KBM-7 (cell line): ENCODE data around the gene ZNF575.
"Not testable (repeated sequence)": the region's sequence is repeated elsewhere in the genome, so short reads cannot be mapped to it uniquely, and the experiment has no call there.

ENCODE experiments used
- DNase-seq: peaks from one replicate; pipeline ENCODE4 v3.0.0-alpha.2; 2015
- in situ Hi-C: fragments of 300-500 bp; cut with MboI; formaldehyde crosslinking; loops from 2 replicates; pipeline ENCODE4 v1.14.3; 2020; ENCODE audit warnings: low sequenced_read_pairs, low pct_unique_long_range_greater_than_20kb, mixed read lengths

ZNF575 gene

GRCh38 chr19:43534816-43535761 lies 2.1 kb downstream of the ZNF575 start:
- in situ Hi-C loops, result no loop called here
- peak; percentile 33 for DNase-seq

DNA sequence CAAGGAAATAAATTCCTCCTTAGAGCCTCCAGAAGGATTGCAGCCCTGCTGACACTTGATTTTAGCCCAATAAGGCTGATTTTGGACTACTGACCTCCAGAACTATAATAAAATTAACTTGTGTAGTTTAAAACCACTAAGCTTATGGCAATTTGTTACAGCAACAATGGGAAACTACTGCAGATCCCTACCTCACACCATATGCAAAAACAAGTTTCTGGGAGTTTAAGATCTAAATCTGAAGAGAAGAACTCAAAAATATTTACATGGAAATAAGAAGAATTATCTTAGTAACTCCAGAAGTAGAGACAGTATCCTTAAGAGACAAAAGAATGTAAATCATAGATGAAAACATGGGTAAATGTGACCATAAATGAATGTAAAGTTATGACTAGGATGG lies 5.9 kb downstream of the ZNF575 start:
- no peak for DNase-seq
- in situ Hi-C loops, result no loop called here

DNA sequence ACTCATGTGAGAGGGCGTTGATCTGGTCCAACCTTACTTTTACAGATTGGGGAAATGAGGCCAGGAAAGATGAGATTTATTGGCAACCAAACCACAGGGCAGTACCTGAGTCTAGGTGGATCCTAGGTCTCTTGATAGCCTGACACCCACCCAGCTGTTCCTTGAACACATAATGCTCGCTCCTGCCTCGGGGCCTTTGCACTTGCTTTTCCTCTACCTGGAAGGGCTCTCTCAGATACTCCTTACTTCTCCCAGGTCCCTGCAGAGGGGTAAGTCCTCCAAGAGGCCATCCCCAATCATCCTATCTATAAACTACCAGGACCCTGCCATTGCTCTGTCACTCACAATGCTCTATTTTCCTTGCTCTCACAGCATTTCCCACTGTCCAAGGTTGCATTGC lies 7.4 kb downstream of the ZNF575 start:
- in situ Hi-C loops, result no loop called here
- DNase-seq, result no peak

DNA sequence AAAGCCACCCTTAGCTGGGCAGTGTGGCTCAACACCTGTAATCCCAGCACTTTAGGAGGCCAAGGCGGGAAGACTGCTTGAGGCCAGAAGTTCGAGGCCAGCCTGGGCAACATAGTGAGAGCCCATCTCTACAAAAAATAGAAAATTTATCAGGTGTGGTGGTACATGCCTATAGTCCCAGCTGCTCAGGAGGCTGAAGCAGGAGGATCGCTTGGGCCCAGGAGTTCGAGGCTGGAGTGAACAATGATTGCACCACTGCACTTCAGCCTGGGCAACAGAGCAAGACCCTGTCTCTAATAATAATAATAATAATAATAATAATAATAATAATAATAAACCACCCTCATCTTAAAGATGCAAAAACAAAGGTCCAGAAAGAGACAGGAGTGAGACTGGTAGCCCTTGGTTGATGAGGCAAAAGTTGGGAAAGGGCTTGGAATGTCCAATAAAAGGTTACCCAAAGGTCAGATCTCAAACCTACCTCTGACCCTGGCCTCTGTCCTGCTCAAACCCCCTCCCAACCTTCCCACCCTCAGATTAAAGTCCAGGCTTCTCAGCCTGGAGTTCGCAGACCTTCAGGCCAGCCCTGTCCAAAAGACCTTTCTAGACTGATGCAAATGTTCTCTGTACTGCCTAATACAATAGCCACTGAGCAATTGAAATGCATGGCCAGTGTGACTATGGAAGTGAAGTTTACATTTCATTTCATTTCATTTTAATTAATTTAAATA lies 9.1 kb downstream of the ZNF575 start:
- DNase-seq, result no peak

GRCh38 chr19:43544077-43544476 lies 11.1 kb downstream of the ZNF575 start:
- in situ Hi-C loops, result no loop called here
- DNase-seq, result no peak

More for the DNA sequence above, 9.1 kb downstream of the ZNF575 start:
- in situ Hi-C loops, result no loop called here

GRCh38 chr19:43545276-43545675 lies 12.3 kb downstream of the ZNF575 start:
- in situ Hi-C loops, result no loop called here
- DNase-seq, result no peak

GRCh38 chr19:43545981-43546380 lies 13.0 kb downstream of the ZNF575 start:
- in situ Hi-C loops, result no loop called here
- no peak for DNase-seq

GRCh38 chr19:43546581-43546980 lies 13.6 kb downstream of the ZNF575 start:
- in situ Hi-C loops, result no loop called here
- DNase-seq, result no peak

GRCh38 chr19:43547926-43548325 lies 14.9 kb downstream of the ZNF575 start:
- in situ Hi-C loops, DNase-seq: not testable (repeated sequence)

DNA sequence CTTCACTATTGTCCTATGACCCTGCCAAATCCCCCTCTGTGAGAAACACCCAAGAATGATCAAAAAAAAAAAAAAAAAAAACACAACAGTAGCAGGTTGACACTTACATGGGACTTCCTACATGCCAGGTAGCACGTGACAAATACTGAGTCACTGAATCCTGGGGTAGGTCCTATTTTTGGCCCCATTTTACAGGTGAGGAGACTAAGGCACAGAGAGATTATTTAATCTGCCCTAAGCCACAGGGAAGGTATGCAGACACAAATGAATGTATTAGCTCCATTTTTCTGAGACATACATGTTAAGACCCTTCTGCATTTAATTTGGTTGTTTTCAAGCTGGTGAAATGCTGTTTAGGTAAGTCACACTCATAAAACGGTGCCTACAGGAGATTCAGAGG lies 15.7 kb downstream of the ZNF575 start:
- DNase-seq, result no peak
- in situ Hi-C loops, result no loop called here

- in situ Hi-C loops, result no loop called here
These were observed 18.6 kb downstream of the ZNF575 start for GRCh38 chr19:43551399-43552197.

GRCh38 chr19:43552198-43552450 lies 19.1 kb downstream of the ZNF575 start:
- in situ Hi-C loops, result no loop called here
- no peak for DNase-seq

More at GRCh38 chr19:43551399-43552197, 18.6 kb downstream of the ZNF575 start:
- DNase-seq, result no peak

GRCh38 chr19:43552616-43553015 lies 19.6 kb downstream of the ZNF575 start:
- DNase-seq, result no peak
- in situ Hi-C loops, result no loop called here

DNA sequence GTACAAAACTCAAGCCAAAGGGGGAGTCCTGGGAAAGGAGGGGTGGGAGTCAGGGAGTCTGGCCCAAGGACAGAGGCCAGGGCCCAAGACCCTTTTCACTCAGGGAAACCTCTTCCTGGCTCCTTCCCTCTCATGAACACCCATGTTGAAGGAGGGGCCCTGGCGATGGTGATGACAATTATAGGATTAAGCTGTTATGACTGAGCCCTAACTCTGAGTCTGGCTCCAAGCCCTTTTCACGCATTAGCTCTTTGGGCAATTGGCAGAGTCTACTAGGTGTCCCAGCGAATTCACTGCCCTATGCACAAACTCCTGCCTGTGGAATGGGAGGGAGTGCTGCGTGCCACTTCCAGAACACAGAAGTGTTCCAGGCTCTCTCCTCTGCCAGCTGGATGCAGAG lies 20.7 kb downstream of the ZNF575 start:
- in situ Hi-C loops, result no loop called here
- DNase-seq, result no peak

DNA sequence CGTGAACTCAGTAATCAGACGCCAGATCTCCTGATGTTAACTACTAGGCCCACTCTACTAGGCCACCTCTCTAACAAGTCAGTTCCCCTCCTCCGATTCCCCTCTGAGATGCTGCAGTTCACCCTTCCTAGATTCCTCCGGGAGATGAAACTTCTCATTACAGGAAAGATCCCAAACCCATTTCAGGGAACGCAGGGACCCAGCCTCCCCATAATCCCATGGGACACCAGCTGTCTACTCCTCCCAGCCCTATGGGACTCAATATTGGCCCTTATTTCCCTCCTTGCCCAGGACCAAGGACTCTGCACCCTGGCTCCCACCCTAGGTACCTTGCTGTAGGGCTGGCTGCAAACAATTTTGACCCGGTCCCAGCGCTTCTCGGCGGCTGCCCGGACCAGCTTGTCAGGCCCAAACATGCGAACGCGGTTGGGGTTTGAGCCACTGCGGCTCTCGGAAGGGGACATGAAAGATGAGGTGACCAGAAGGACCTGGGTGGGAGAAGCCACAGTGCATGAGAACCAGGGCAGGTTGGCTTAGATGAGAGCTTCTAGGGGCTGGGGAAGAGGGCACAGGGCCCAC lies 21.4 kb downstream of the ZNF575 start:
- in situ Hi-C loops, result no loop called here
- DNase-seq, result no peak

DNA sequence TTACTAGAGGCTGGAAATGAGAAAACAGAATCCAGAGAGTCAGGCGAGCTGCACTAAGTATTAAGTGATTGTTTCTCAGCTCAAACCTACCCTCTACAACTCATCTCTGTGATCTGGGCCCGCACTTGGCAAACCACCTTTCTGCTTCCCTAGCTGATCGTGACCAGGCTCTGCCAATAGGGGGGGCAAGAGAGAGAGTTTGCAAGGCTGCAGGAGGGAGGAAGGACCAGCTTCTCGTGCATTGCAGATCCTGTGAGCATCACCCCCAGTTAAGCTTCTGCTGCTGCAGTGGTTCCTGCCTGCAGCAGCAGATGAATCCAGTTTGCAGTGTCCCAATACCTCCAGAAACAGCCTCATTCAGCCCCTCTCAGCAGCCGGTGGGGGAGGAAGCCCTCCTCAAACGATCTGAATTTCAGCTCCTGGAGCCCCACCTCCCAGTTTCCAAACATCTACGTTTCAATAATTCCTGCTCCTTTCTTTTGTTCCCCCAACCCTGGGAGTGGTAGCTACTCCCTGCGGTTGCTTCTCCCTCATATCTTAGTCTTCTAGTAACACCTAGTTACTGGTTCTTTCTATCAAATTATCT lies 22.3 kb downstream of the ZNF575 start:
- in situ Hi-C loops, result no loop called here
- peak; percentile 75 for DNase-seq

DNA sequence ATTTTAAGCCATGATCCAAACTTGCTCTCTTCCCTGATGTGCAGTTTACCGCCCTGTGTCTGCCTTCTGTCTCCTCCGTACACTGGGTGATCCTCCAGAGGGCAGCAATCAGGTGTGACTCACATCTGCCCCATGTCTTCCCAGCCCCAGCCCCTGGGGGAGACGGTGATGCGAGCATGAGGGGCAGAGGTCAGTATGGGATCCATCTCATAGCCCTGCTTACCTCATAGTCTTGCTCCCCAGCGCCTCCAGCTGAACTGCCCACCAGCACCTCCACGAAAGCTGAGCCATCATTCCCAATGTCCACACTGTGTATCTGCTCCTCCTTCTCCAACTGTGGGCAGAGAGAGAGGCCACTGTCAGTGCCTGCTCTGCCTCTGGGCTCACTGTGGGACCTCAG lies 27.7 kb downstream of the ZNF575 start:
- in situ Hi-C loops, result no loop called here
- no peak for DNase-seq

DNA sequence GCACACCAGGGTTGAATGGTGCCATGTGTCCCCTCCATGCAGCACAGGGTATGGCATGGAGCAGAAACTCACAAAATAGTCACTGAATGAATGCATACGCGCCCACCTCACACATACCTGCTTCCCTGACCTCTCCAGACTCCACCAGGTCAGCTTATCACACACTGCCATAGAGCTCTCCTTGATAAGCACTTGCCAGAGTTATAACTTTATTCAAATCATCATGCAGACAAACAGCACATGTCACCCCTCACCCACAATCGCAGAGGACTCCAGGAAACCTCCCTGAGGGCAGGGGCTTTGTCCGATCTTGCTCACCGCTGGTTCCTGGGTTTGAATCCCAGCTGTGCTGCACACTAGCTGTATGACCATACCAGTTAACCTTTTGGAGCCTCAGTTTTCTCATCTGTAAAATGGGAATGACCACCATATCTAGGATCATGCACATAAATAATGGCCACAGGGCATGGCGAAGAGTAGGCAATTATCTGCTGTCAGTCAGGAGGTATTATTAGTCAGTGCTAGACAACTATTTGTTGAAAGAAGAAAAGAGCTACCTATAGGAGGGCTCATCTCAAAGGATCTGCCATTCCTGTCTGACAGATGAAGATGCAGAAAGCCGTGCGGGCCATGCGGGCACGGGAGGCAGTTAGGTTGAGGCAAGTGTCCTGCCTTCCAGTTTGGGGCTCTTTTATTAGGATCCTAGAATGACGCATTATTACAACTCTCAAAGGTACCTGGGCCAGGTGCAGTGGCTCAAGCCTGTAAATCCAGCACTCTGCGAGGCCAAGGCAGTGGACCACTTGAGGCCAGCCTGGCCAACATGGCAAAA lies 28.4 kb downstream of the ZNF575 start:
- DNase-seq, result no peak
- in situ Hi-C loops, result no loop called here
